ENCODE measurements around the gene B4GALT3. TPM values are rescaled to one million over a fixed set of nuclear protein-coding genes. Genes with fewer than 3 reads are reported as not detected.
A peak's percentile ranks its signal among the peaks of the same experiment; 100 is the strongest.

Gene B4GALT3
- total and polyA plus RNA-seq, 2 donors (not counting 3 experiments of a cell fraction or from before 2014, with no cell fraction given): 39.5 to 60.4 TPM

GRCh38 chr1:161209790-161210409, 32.6 kb upstream of the B4GALT3 start:
- no peak overlapping the region for H3K27ac ChIP-seq (ENCODE audit: insufficient read depth, low read depth, low read length)
- dilution Hi-C loops (cut with MboI; ENCODE audit: extremely low pct_ligation_motif_present, low sequenced_read_pairs): no loop called here
- DNase-seq (ENCODE audit: low read depth, low spot score): peak; percentile 62
- peak; percentile 85 for FAIRE-seq
- no peaks in the 10 kb centered on the region for H3K9me1 ChIP-seq (replicated peaks; ENCODE audit: control insufficient read depth, extremely low read depth, insufficient read depth, low read length)
- no peaks in the 10 kb centered on the region for H4K20me1 ChIP-seq (replicated peaks; ENCODE audit: control insufficient read depth, extremely low read depth, insufficient read depth, low read length)
- no peak overlapping the region for H2AFZ ChIP-seq (ENCODE audit: low read depth, low read length)
- H3K9ac ChIP-seq (replicated peaks; ENCODE audit: extremely low read depth, insufficient read depth, low read length): no peak overlapping the region
- H3K4me1 ChIP-seq (ENCODE audit: control insufficient read depth, extremely low read depth, insufficient read depth, low read length): peaks cover 10% of the 10 kb centered on the region
- H3K9me3 ChIP-seq (replicated peaks; ENCODE audit: control insufficient read depth, insufficient read depth, low read length): no peaks in the 10 kb centered on the region
- TF ChIP-seq EZH2 (IDR thresholded peaks at IDR 0.05; ENCODE audit: borderline replicate concordance, low read depth, low read length, severe bottlenecking) (no peak), CTCF (IDR thresholded peaks at IDR 0.05; ENCODE audit: extremely low read depth in 1 of 2, insufficient read depth in 1 of 2, low read depth in 1 of 2, low read length in 2 of 2) (peak; percentile 89 to 91)
- ChIA-PET CTCF (interaction anchor here (1.0 to 4.8 kb wide), 11 partner anchors 8 to 172 kb away, joined by 4 to 55 read pairs (median 9); partner anchors contain the start of genes ADAMTS4, APOA2 and TOMM40L), POLR2A (no interaction called here)
- H3K36me3 ChIP-seq (ENCODE audit: control insufficient read depth in 2 of 2, extremely low read depth in 1 of 2, insufficient read depth in 2 of 2, low read length in 2 of 2): peaks cover 36 to 47% of the 10 kb centered on the region in 2 experiments
- BruUV-seq (replicated peaks): no TSS peak
- H3K27me3 ChIP-seq (ENCODE audit: control insufficient read depth in 2 of 2, insufficient read depth in 2 of 2, low read length in 2 of 2): no peaks in the 10 kb centered on the region
- H3K4me3 ChIP-seq (replicated peaks in 1 of 3; ENCODE audit: insufficient read depth in 1 of 3, low read depth in 1 of 3, low read length in 3 of 3): no peak overlapping the region
- peaks cover 14% of the 10 kb centered on the region for H3K79me2 ChIP-seq (ENCODE audit: control insufficient read depth, insufficient read depth, low read length)
- no peak overlapping the region for H3K4me2 ChIP-seq (ENCODE audit: insufficient read depth, low read length)
- intact Hi-C loops (cut with micrococcal nuclease): loop anchor here (1.0 kb wide), 3 partner anchors 15 to 172 kb away; no protein-coding TSS in a partner anchor

- TF ChIP-seq POLR2A (IDR thresholded peaks at IDR 0.05; ENCODE audit: low read depth, low read length): no peak
- TF ChIP-seq POLR2AphosphoS5 (IDR thresholded peaks at IDR 0.05; ENCODE audit: insufficient read depth, low read depth, low read length): no peak
- no peak for TF ChIP-seq FOS (IDR thresholded peaks at IDR 0.05; ENCODE audit: borderline replicate concordance, insufficient read depth, low read length)
- no peak for TF ChIP-seq MYC (IDR thresholded peaks at IDR 0.05; ENCODE audit: low read depth, low read length)
- no peak for TF ChIP-seq GATA2 (IDR thresholded peaks at IDR 0.05; ENCODE audit: insufficient read depth, insufficient read length, low read depth, low read length)
- no peak for TF ChIP-seq EZH2 (IDR thresholded peaks at IDR 0.05; ENCODE audit: borderline replicate concordance, low read depth, low read length, severe bottlenecking)
- TF ChIP-seq JUN (IDR thresholded peaks at IDR 0.05; ENCODE audit: borderline replicate concordance, insufficient read depth, insufficient read length, low read depth): no peak
- ChIA-PET POLR2A (no interaction called here), CTCF (interaction anchor here (0.8 to 3.5 kb wide), 9 partner anchors 8 to 175 kb away, joined by 3 to 20 read pairs (median 4); partner anchors contain the start of genes ADAMTS4, FCER1G and TOMM40L)
- Histone ChIP-seq H3K4me3 (replicated peaks in 1 of 3; ENCODE audit: insufficient read depth in 1 of 3, low read depth in 1 of 3, low read length in 3 of 3) (no peak overlapping the region), H3K36me3 (ENCODE audit: control insufficient read depth in 2 of 2, extremely low read depth in 1 of 2, insufficient read depth in 2 of 2, low read length in 2 of 2) (peaks cover 21 to 34% of the 10 kb centered on the region in 2 experiments), H3K9ac (replicated peaks; ENCODE audit: extremely low read depth, insufficient read depth, low read length) (no peak overlapping the region), H3K4me2 (ENCODE audit: insufficient read depth, low read length) (no peak overlapping the region), H2AFZ (ENCODE audit: low read depth, low read length) (no peak overlapping the region), H3K79me2 (ENCODE audit: control insufficient read depth, insufficient read depth, low read length) (peaks cover 36% of the 10 kb centered on the region), H3K9me1 (replicated peaks; ENCODE audit: control insufficient read depth, extremely low read depth, insufficient read depth, low read length) (no peaks in the 10 kb centered on the region), H4K20me1 (replicated peaks; ENCODE audit: control insufficient read depth, extremely low read depth, insufficient read depth, low read length) (no peaks in the 10 kb centered on the region), H3K27ac (ENCODE audit: insufficient read depth, low read depth, low read length) (peak overlapping the region; percentile 35), H3K4me1 (ENCODE audit: control insufficient read depth, extremely low read depth, insufficient read depth, low read length) (peaks cover 17% of the 10 kb centered on the region), H3K27me3 (ENCODE audit: control insufficient read depth in 2 of 2, insufficient read depth in 2 of 2, low read length in 2 of 2) (no peaks in the 10 kb centered on the region), H3K9me3 (replicated peaks; ENCODE audit: control insufficient read depth, insufficient read depth, low read length) (no peaks in the 10 kb centered on the region)
- dilution Hi-C loops (cut with MboI; ENCODE audit: extremely low pct_ligation_motif_present, low sequenced_read_pairs): no loop called here
- intact Hi-C loops (cut with micrococcal nuclease): no loop called here
- no TSS peak for BruUV-seq (replicated peaks)
- FAIRE-seq (no peak), DNase-seq (ENCODE audit: low read depth, low spot score) (no peak)
Observed at GRCh38 chr1:161207173-161207572, 29.9 kb upstream of the B4GALT3 start.
